ENCODE results near the gene ATXN1L.
"Not testable (repeated sequence)": the region's sequence is repeated elsewhere in the genome, so short reads cannot be mapped to it uniquely, and the experiment has no call there.

Gene ATXN1L

GRCh38 chr16:71895679-71896365, 50.0 kb downstream of the ATXN1L start:
- DNase-seq = peak; percentile 53

GRCh38 chr16:71896764-71897368, 51.1 kb downstream of the ATXN1L start:
- DNase-seq = no peak

- no peak for DNase-seq
Measured at GRCh38 chr16:71899171-71899570, 53.4 kb downstream of the ATXN1L start.

DNA sequence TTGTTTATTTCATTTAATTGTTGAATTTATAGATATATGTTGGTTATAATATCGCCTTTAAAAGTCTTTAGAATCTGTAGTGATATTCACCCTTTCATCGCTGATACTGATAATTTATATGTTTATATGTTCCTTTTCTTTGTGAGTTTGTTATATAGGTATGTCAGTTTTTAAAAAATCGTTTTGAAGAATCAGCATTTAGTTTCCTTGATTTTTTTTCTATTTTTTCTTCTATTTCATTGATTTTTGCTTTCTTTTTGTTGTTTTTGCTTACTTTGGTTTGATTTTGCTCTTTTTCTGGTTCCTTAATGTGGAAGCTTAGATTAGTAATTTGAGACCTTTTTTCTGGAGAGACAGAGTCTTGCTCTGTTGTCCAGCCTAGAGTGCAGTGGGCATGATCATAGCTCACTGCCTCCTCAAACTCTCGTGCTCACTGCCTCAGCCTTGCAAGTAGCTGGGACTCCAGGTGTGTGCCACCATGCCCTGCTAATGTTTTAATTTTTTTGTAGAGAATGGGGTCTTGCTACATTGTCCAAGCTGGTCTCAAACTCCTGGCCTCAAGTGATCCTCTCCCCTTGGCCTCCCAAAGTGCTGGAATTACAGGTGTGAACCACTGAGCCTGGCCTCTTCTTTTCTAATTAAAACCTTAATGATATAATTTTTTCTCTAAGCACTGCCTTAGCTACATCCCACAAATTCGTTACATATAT, 57.0 kb downstream of the ATXN1L start:
- DNase-seq = no peak

DNA sequence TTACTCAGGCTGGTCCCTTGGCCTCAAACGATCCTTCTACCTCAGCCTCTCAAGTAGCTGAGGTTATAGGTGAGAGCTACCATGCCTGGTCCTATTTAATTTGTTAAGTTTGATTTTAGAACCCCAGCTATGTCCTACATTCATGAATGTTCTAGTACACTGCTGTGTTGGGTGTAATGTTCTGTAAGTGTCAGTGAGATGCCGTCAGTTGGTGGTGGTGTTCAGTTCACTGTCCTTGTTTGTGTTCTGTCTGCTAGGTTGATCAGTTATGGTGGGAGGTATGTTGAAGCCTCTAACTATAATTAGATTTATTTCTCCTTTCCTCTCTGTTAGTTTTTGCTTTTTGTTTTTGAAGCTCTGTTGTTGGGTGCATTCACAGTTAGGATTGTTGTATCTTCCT, 57.8 kb downstream of the ATXN1L start:
- DNase-seq = no peak

DNA sequence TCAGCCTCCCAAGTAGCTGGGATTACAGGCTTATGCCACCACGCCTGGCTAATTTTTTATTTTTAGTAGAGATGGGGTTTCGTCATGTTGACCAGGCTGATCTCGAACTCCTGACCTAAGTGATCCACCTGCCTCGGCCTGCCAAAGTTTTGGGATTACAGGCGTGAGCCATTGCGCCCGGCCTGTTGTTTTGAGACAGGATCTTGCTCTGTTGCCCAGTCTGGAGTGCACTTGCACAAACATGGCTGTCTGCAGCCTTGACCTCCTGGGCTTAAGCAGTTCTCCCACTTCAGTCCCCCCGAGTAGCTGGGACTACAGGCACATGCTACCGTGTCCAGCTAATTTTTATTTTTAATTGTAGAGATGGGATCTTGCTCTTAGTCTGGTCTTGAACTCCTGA, 58.5 kb downstream of the ATXN1L start:
- DNase-seq = no peak

- not testable (repeated sequence) for DNase-seq
Measured at GRCh38 chr16:71905765-71906164, 60.0 kb downstream of the ATXN1L start.
